GM21528 (cell line): ENCODE data around the gene IKZF3.
"Not testable (repeated sequence)": the region's sequence is repeated elsewhere in the genome, so short reads cannot be mapped to it uniquely, and the experiment has no call there.

Experiments
- ATAC-seq: cut with Tn5 transposase; IDR thresholded peaks from one replicate; pipeline ENCODE4 v1.9.1; 2021; ENCODE audit warnings: mild to moderate bottlenecking, moderate library complexity; ENCODE audit not compliant: unreplicated experiment, low FRiP score

Gene IKZF3

DNA sequence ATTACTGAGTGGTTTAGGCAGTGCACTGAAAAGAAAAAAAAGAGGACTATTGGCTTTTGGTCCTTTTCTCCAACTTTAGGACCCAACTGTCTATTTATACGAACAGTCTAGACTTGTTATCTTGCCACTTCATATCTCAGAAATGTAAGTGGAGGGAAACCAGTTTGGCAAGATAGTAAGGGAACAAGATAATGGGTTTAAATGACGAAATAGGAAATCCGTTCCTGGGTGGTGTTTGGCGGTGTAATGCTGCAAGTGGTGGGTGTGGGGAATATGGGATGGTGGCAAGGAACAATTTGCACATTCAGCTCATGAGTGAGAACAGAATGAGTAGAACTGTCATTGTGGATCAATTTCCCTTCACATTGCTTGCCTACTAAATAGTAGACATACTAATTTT lies 81.6 kb downstream of the IKZF3 start:
- ATAC-seq, result no peak

DNA sequence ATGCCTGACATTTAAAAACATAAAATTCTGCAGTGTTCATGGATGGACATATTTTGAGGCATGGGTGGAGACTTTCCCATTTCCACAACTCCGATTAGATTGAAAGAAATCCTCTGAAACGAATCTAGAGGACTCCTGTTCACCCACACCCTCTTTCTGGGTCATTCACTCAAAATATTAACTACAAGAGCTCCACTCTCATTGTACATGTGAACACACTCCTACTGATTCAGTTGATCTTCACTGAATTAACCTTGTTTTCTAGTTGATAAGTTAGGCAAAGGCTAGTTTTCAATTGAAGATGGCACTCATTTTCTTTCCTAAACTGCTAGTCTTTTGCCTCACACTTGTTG lies 82.3 kb downstream of the IKZF3 start:
- ATAC-seq, result no peak

DNA sequence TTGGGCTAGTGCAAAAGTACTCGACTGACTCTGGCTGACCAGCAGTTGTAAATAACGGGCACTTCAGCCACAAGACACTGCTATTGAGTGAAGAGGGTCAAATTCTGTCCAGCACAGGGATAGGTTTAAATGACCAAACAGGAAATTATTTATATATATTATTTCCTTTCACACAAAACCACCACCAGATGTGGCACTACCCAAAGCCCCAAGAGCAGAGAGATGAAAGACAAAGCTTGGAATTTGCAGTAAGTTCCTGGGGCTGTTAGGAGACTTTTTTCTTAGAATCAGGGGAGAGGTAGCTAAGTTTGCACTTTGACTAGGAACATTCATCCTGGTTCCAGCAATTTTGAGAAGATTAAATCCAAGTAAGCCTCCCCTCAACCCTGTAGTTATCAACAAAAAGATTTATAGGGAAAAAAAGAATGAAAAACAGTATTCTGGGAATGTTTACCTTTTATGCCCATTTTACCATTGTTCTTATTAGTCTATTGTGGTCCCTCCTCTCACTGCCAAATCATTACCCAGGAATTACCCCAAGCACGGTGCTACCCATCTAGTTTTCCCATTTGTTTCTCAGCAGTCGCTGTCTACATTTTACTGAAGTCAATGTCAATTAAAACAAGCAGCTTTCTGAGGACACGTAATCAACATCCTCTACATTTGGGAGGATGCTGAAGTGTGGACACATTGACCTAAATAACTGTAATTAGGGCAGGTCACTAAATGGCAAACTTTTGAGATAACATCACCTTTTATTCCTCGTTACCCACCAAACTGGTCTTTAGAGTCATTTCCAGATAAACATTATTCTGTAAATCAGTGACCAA lies 82.9 kb downstream of the IKZF3 start:
- no peak for ATAC-seq

DNA sequence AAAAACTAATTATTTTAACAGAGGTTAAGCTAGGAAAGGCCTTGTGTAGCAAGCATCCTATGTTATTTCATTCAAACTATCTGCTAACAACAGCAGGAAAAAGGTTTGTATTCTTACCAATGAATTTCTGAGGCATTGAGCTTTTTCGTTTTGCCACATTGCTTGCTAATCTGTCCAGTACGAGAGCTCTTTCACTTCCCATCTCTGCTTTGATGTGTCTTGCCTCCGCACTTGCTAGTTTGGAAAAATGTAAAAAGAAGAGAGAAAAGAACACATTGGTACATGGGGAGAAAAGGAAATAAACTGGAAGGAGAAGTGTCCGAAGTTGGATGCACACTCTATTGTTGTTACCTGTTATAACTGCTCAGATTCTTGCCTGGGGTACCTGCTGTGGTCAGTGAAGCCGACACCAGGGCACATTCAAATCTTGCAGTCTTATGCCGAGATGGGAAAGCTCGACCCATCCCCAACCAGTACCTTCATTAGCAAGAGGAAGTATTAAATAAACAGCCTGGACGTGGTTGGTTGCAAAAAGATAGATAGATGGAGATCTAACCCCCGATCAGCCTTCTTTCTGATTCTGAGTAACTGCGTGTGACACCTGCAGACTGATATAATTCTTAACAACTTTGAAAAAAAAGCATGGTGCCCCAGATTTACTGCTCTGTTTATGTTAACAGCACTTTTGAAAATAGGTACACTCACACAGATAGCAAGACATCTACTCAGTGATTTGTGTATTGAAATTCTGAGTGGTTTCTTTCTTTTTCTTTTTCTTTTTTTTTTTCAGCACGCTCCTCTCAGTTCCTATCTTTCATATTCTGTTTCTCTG lies 86.4 kb downstream of the IKZF3 start:
- peak; percentile 45 for ATAC-seq

DNA sequence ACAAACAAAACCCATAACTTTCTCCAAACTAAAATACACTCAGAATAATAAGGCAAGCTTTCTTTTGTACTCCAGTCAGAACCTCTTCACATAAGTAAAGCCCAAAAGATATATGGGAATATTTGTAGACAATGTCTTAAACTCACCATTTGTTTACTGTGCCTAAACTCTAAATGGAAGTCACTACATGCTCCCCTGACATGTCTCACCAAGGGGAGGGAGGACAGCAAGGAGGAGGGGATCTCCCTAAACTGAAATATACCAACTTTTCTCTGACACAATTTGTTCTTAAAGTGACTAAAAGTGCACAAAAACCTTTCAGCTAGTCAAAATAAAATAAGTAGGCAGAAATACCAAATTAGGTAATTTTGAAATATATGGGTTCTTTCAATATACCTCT lies 87.9 kb downstream of the IKZF3 start:
- no peak for ATAC-seq

DNA sequence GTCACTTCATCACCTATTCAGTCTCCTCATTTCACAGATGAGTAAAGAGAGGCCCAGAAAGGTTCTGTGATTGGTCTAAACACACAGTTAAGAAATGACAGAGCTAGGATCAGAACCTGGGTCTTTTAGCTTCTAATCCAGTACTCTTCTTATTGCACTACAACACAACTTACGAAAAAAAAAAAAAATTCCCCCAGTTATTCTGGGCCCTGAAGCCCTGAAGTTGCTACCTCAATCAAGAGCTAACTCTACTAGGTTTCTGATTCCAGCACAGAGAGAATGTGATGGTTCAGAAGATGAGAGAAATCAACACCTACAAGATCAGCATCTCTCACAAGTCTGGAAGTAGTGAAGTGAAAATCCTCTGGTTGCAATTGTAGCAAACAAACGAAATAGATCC lies 89.1 kb downstream of the IKZF3 start:
- ATAC-seq, result no peak

DNA sequence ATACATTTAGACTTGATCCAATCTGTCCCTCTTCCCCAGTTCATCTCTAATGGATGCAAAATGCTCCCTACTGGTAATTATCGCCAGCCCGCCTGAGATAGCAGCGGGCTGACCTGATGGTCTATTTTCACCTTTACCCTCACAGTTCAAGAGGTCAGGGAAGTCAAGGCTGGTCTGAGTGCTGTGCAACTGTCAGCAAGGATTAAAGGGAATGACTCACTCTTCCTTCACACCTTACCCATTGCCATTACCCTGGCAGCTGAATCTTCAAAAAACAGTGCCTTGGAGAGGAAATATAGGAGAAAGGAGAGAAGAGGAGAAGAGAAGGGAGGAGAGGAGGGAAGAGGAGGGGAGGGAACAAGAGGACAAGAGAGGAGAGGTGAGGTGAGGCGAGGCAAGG lies 90.1 kb downstream of the IKZF3 start:
- no peak for ATAC-seq

DNA sequence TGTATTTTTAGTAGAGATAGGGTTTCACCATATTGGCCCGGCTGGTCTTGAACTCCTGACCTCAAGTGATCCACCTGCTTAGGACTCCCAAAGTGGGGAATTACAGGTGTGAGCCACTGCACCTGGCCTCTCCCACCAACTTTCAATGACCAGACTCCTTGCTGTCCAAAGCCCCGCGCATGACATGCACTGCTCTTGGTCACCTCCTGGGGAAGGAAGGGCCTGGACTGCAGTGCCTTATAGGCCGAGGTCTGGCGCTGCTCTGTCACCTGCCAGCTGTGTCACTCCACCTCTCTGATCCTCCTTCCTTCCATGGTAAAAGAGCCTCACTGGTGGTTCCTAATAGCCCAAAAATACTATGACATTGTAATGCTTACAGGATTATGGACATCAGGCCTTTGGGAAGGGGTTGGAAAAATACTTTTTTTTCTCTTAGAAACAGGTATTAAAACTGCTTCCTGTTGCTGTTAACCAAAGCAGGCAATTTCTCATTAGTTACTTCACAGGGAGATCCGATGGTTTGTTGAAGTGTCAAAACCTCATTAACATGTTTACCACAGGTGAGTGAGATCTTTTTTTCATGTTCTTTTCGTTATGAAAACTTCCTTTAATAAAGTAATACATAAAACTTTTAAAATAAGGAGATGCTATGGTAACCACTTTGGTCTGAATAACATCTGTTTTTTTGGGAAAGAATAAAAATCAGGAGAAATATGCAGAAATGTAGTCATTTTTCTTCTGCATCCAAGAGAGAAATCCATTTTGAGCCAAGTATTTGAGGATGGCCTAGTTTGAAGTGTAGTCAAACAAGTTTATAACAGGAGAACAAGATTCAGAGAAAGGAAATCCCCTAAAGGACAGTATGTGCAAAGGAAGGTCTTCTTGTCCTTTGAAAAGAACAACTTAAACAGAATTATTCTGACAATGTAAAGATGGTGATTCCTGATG lies 90.9 kb downstream of the IKZF3 start:
- ATAC-seq, result no peak

DNA sequence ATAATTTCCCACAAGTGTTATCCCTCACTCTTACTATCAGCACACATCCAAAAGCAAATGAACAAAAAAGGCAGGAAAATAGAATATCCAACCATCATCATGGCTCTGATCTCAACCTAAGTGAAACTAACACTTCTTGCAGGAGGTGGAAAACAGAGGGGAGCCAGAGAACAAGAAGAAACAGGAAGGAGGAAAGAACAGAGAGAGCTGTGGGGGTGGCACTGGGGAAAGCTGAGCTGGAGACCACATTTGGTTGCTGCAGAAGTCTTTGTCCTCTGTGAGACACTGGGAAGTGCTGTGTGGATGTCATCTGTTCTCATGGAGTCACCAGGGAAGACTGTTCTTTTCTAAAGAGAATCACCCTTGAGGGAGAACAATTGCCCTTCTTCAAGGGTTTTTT lies 91.7 kb downstream of the IKZF3 start:
- ATAC-seq, result no peak

DNA sequence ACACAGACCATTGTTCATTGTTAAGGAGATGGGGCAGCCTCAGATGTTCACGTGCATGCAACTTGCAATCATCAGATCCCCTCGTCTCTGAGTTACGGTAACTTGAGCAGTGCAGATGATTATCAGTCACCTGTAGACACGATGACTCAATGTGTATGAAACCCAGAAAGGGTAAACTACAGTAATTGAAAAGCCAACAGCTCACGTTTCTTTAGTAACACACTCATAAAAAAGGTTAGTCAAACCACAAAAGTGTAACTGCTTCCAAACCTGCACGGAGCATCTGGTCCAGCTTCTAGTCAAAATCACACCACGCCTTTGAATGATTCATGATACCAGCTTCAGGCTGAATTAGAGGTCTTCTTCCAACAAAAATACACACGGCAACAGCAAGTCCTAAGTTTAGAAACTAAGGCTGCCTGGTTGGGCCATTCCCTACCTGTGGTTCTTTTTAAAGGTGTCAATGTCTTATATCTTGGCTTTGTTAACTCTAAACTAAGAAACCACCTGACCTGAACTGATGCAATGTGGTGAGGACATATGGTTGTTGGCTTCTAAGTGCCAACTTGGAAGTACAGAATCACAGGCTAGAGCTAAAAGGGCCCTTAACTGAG lies 94.0 kb downstream of the IKZF3 start:
- peak; percentile 50 for ATAC-seq

DNA sequence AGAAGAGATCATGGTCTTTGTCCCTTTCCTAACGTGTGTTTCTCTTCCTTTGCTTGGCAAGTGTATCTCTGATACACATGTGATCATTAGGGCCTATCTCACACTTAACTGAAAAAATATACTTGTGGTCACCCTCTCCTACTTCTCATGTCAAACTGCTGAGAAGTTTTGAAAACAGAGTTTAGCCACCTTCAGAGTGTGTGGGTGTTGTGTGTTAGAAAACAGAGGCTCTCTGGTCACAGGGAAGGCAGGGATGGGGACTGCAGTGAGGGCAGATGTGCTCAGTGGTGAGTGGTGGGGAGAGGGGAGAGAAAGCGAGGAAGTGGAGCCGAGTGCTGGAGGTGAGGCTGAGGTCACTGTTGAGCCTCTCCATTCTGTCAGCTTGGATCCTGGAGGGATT lies 97.0 kb downstream of the IKZF3 start:
- no peak for ATAC-seq

DNA sequence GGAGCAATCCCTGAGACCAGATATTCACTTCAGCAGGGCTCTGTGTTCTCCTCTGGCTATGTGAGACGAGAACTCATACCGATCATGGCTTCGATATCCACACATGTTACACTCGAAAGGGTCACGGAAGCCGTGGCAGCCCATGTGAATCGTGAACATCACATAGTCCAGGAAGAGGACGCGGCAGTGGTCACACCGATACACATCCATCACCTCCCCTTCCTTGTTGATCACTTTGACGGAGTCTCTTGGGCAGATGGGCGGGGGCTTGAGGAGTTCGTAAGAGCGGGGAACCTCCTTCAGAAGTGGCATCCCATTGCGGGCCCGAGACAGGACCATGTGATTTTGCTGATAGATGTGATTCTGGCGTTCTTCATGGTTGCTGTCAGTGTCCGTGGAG lies 98.3 kb downstream of the IKZF3 start:
- ATAC-seq, result no peak

DNA sequence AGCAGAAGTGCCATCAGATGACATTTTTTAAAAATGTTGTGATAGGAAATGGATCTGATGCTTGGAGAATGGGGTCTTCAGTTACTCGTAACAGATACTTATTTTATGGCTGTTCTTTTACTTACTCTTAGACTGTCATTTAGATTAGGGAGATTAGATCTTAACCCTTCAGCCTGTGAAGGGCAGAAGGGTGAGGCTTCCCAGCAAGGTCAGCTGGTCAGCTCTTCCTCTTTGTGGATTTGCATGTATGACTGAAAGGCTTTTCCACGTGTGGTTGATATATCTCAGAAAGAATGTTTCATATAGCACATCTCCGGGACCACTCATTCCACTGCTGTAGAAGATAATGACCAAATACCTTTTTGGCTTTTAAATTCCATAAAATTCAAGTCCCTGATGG lies 98.9 kb downstream of the IKZF3 start:
- ATAC-seq, result no peak

DNA sequence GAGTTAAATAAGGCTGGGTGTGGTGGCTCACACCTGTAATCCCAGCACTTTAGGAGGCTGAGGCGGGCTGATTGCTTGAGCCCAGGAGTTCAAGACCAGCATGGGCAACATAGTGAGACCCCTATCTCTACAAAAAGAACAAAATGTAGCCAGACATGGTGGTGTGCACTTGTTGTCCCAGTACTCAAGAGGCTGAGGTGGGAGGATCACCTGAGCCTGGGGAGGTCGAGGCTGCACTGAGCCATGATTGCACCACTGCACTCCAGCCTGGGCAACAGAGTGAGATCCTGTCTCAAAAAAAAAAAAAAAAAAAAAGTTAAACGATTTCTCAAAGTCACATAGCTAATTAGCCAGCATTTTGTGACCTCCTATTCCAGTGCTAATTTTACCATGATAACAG lies 99.9 kb downstream of the IKZF3 start:
- not testable (repeated sequence) for ATAC-seq

DNA sequence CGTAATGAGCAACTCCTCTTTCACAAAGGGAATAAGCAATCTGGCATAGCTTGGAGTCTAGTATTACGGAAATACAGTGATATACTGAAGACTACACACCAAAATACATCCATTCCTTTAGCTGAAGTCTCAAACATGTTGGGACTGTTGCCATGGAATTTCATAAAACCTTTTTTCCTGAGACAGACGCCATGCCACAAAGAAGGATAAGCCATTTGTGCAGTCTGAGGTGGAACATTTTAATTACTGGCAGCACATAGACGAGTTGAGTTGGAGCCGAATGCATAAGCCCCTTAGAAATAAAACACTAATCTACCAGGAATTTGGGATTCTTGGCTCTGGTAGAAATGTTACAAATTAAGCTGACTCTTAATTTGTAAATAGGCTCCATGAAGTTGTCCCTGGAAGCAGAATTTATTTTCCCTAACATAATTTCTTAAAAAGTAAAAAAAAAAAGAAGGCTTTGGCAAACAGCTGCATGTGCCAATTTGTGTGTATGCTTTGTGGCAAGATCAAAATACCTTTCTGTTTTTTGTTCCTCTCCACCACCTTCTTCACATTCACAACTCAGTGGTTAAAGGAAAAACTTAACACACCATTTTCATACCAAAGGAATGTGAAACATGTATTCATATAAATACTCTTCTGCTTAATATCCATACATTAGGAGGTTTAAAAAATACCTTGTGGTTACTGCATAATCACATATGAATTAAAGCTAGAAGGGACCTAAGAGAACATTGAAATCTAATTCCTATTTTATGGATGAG lies 100.9 kb downstream of the IKZF3 start:
- ATAC-seq, result no peak

DNA sequence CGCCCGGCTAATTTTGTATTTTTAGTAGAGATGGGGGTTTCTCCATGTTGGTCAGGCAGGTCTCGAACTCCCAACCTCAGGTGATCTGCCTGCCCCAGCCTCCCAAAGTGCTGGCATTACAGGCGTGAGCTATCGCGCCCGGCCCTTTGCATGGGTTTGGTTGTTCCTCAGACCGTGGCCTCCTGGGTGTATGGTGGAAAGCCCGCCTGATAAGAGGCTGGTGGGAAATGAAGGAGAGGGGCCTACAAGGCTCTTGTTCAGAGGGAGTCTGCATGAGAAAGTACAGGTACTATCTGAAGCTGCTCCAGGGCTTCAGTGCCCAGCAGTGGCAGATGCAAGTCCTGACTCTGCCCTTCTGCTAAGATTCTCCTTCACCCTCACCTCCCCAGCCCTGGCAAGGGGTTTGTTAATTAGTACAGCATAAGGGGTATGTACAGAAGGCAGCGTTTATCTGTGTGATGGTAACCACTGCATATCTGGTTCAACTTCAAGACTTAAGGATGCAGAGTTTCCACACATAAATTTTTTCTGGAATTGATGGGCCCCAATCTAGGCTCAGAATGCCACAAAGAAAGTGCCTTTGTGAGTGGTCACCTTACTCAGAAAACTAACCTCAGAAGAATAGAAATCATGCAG lies 102.1 kb downstream of the IKZF3 start:
- ATAC-seq, result no peak

DNA sequence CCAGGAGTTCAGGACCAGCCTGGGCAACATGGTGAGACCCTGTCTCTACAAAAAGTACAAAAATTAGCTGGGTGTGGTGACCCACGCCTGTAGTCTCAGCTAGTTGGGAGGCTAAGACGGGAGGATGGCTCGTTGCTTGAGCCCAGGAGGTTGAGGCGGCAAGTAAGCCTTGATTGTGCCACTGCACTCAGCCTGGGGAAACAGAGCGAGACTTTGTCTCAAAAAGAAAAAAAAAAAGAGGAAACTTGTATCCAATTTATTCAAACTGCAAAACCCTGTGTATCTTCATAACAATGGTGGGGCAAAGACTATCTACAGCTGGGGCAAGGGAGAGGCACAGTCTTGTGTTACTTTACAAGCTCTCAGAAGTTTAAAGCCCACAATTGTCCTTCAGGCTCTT lies 104.9 kb downstream of the IKZF3 start:
- ATAC-seq, result no peak

DNA sequence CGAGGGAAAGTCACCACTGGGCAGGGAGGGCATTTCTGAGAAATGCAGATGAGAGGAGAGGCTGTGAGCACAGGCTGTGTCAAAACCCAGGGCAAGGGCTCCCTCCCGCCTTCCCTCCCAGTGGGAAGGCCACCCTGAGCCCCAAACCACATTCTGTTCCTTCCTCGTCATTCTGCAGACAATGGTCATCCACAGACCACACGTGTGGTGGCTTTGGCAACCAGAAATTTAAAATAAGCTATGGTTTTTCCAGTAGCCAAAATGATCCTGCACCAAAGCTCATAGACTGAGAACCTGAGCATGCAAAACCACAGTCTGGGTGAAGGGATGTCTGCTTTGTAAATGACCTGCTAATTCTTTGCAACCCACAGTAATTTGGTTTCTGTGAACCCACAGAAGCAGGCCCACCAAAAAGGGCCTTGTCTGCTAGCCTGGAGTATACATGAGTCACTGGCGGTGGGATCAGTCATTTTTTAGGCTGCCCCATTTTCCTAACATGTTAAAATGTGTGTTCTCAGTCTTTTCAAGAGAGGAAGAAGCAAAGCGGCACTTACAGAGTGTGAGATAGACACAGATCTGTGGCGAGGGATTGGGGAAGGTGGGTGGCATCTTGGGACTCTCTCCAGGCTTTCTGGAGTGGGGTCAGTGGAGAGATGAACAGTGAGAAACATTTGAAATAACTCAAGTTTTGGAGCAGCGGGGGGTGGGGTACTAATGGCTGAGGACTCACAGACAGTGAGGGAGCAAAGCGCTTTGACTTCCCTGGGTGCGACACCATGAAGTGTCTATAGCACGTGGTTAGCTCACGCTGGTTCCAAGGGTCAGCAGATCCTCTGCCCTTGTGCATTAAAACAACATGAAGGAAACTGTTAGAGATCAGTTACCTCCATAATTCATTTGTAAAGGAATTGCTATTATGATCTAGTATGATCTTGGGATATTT lies 105.9 kb downstream of the IKZF3 start:
- ATAC-seq, result no peak
